GM12892 (cell line): ENCODE data around the gene PLEKHA5.

Experiments used
- POLR2A ChIP-seq: IDR thresholded peaks from 2 replicates; pipeline ENCODE4 v1.6.1; 2011; ENCODE audit warnings: low read depth, low read length, control low read depth
- POLR2AphosphoS5 ChIP-seq: IDR thresholded peaks from 2 replicates; pipeline ENCODE4 v1.6.1; 2011; ENCODE audit warnings: low read depth, low read length, control low read depth
- TAF1 ChIP-seq: IDR thresholded peaks from 2 replicates; pipeline ENCODE4 v1.6.1; 2011; ENCODE audit warnings: low read depth, mild to moderate bottlenecking, control low read depth, low read length, borderline replicate concordance

DNA sequence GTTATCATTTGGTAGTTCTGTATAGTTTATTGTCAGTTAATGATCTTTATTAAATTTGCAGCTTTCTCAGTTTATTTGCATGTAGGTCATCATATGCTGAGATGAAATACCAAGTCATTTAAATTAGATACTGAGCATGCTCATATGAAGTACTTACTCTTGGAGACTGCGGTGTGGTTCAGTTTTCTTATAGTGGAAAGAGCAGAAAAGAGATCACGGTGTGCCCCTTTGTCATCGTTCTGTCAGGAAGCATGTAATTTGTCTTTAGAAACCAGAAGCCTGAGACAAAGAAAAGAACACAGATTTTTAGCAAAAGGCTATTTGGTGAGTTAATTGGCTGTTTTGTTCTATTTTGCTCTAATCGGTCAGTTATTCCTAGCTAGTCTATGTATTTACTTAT, 75.6 kb downstream of the PLEKHA5 start:
- TF ChIP-seq POLR2AphosphoS5 = no peak
- TF ChIP-seq POLR2A = no peak
- no peak for TF ChIP-seq TAF1
